Calu3 (cell line): Measurements from ENCODE around the gene DISP3. TPM values are rescaled to one million over a fixed set of nuclear protein-coding genes. Genes with fewer than 3 reads are reported as not detected.

ENCODE experiments used
- BruUV-seq: library from RNA; stranded (reverse); fragments of 400-500 nt; replicated peaks from 2 replicates; lab custom pipeline; 2021; lab: Mats Ljungman, UMichigan
- CTCF ChIA-PET: fragments of 300-600 bp; sonication (Branson Sonifier 250); formaldehyde crosslinking; loops from one replicate; lab custom pipeline; 2022; ENCODE audit warnings: antibody characterized with exemption; lab: Charles Lee
- DNase-seq: peaks from one replicate; pipeline ENCODE4 v3.0.0; 2022
- H3K27ac Mint-ChIP-seq: one replicate; pipeline ENCODE4 v1.8.0; 2022; ENCODE audit warnings: mixed read lengths; ENCODE audit not compliant: unreplicated experiment
- H3K27me3 Mint-ChIP-seq: one replicate; pipeline ENCODE4 v1.8.0; 2022; ENCODE audit warnings: mixed read lengths; ENCODE audit not compliant: unreplicated experiment
- H3K36me3 Mint-ChIP-seq: one replicate; pipeline ENCODE4 v1.8.0; 2022; ENCODE audit warnings: mild to moderate bottlenecking, moderate library complexity, mixed read lengths; ENCODE audit not compliant: insufficient read depth, unreplicated experiment
- H3K4me1 Mint-ChIP-seq: one replicate; pipeline ENCODE4 v1.8.0; 2022; ENCODE audit warnings: mild to moderate bottlenecking, low read depth, mixed read lengths; ENCODE audit not compliant: unreplicated experiment
- H3K4me3 Mint-ChIP-seq: one replicate; pipeline ENCODE4 v1.8.0; 2022; ENCODE audit warnings: mild to moderate bottlenecking, low read depth, moderate library complexity, mixed read lengths; ENCODE audit not compliant: unreplicated experiment
- H3K9me3 Mint-ChIP-seq: one replicate; pipeline ENCODE4 v1.8.0; 2022; ENCODE audit warnings: low read depth, mixed read lengths; ENCODE audit not compliant: unreplicated experiment
- intact Hi-C: fragments of 100-400 bp; cut with micrococcal nuclease; formaldehyde crosslinking; loops from one replicate; pipeline ENCODE4 v1.10.0; 2022; ENCODE audit not compliant: unreplicated experiment
- total RNA-seq: library from RNA; stranded (reverse); gene quantifications from 2 replicates; pipeline ENCODE4 v1.2.3, GENCODE V29; 2022
- TF ChIP-seq, protein P1 (sequence below): fragments of 200-600 bp; IDR thresholded peaks from one replicate; pipeline ENCODE4 v1.8.0; 2022; ENCODE audit warnings: antibody characterized with exemption; ENCODE audit not compliant: unreplicated experiment

The DISP3 gene
- total RNA-seq, 1 experiment from 2014 or later, result 1.3 TPM

DNA sequence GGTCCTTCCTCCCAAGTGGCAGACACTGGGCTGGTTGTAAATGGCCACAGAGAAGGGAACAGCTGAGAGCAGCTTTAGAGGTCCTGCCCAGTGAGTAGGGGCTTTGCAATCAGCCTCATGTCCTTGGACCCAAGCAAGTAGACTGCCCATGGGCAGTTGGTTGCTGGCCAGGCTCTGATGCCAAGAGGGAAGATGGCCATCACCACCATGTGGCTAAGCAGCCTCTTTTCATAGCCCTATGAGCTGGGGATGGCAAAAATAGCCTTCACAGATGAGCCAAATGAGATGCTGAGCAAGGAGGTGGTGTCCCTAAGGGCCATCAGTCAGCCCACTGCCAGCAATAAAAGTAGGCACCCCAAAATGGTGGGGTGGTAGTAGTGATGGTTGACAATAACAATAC lies 3.2 kb downstream of the DISP3 start:
- TF ChIP-seq, protein P1, sequence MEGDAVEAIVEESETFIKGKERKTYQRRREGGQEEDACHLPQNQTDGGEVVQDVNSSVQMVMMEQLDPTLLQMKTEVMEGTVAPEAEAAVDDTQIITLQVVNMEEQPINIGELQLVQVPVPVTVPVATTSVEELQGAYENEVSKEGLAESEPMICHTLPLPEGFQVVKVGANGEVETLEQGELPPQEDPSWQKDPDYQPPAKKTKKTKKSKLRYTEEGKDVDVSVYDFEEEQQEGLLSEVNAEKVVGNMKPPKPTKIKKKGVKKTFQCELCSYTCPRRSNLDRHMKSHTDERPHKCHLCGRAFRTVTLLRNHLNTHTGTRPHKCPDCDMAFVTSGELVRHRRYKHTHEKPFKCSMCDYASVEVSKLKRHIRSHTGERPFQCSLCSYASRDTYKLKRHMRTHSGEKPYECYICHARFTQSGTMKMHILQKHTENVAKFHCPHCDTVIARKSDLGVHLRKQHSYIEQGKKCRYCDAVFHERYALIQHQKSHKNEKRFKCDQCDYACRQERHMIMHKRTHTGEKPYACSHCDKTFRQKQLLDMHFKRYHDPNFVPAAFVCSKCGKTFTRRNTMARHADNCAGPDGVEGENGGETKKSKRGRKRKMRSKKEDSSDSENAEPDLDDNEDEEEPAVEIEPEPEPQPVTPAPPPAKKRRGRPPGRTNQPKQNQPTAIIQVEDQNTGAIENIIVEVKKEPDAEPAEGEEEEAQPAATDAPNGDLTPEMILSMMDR, result no peak
- BruUV-seq, result no TSS peak
- Mint-ChIP-seq H3K4me3 (no peak overlapping the region), H3K36me3 (peaks cover 5% of the 10 kb centered on the region), H3K4me1 (no peaks in the 10 kb centered on the region), H3K9me3 (no peaks in the 10 kb centered on the region), H3K27me3 (peaks cover 77% of the 10 kb centered on the region), H3K27ac (no peak overlapping the region)
- CTCF ChIA-PET, result no interaction called here
- intact Hi-C loops, result no loop called here
- no peak for DNase-seq

DNA sequence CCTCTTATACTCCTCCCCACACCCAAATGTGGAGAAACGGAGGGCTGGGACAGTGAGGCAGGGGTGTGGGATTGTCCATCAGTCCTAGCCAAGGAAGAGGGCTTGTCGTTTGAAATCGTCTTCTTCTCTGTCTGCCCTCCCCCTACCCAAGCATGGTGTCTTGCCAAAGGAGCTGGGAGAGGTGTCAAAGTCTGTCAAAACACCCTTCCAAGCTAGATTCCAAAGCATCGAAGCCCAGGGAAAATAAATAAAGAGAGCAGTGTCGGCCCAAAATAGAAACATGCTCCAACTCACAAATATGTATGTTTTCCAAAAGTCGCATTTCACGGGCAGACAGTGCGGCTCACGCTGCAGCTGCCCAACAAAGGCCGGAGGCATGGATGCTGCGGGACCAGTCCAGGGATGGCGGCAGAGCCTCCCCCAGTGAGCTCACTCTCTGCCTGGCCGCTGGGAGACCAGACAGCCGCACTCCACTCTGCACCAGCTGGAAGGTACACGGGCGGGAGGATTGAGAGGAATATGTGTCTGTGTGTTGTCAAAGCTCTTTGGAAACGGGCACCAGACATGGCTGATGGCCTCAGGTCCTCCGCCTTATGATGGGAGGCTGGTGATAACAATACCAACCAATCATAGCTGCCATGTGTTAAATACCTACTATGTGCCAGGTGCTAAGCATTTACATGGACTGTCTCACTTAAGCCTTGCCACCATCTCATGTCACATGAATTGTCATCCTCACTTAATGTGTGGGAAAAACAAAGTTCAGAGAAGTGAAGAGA lies 3.9 kb downstream of the DISP3 start:
- H3K4me3 Mint-ChIP-seq, result no peak overlapping the region
- TF ChIP-seq, protein P1, result no peak
- peaks cover 77% of the 10 kb centered on the region for H3K27me3 Mint-ChIP-seq
- H3K4me1 Mint-ChIP-seq, result no peaks in the 10 kb centered on the region
- peaks cover 5% of the 10 kb centered on the region for H3K36me3 Mint-ChIP-seq
- BruUV-seq, result no TSS peak
- intact Hi-C loops, result no loop called here
- no peak overlapping the region for H3K27ac Mint-ChIP-seq
- H3K9me3 Mint-ChIP-seq, result no peaks in the 10 kb centered on the region
- CTCF ChIA-PET, result no interaction called here
- DNase-seq, result no peak

DNA sequence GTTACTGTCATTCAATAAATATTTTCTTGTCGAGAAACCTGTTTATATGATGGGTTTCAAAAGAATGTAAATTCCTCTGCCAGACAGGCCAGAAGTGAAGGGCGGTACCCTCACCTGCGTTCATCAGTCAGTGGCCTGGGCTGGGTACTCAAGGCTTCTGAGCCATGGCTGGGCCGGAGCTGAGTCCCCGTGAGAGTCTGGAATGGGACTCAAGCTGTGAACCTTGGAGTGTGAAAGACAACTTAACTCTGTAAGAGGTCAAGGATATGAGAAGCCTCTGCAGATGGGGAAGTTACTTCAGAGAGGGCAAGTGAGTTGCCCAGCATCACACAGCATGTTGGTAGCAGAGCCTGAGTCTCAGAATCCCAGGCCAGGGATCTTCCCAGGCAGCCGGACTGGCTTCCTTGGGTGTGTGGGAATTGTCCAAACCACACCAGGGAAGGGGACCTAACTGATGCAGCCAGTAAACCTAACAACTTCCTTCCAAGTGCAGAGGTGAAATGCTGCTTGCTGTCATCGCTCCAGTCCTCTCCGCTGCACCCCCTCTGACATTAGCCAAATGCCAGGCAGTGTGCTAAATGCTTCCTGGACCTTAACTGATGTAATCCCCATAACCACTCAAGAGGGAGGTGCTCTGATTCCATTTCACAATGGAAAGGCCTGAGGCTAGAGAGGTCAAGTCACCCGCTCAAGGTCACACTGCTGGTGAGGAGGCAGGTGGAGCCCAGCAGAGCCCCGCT lies 4.8 kb downstream of the DISP3 start:
- BruUV-seq, result no TSS peak
- TF ChIP-seq, protein P1, result no peak
- CTCF ChIA-PET, result no interaction called here
- no peaks in the 10 kb centered on the region for H3K9me3 Mint-ChIP-seq
- intact Hi-C loops, result no loop called here
- no peak for DNase-seq
- H3K4me3 Mint-ChIP-seq, result no peak overlapping the region
- peaks cover 5% of the 10 kb centered on the region for H3K36me3 Mint-ChIP-seq
- H3K27me3 Mint-ChIP-seq, result peaks cover 73% of the 10 kb centered on the region
- H3K4me1 Mint-ChIP-seq, result no peaks in the 10 kb centered on the region
- no peak overlapping the region for H3K27ac Mint-ChIP-seq

DNA sequence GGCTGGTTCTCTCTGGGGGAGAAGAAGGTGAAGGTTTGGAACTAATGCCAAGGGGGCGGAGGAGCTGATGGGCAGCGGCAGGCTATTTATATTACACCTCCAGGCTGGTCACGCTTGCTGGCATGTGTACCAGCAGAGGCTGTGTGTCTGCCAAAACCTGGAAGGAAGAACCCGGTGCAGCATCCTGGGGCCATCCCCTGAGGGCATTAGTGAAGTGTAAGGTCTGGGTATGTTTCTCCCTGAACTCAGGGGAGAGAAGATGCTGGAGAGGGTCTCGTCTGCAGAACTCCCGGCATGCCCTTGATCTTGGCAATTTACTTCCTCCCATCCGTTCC lies 5.3 kb downstream of the DISP3 start:
- intact Hi-C loops, result no loop called here
- no peak for DNase-seq
- BruUV-seq, result no TSS peak
- TF ChIP-seq, protein P1, result no peak
- Mint-ChIP-seq H3K4me1 (no peaks in the 10 kb centered on the region), H3K27ac (no peak overlapping the region), H3K27me3 (peaks cover 78% of the 10 kb centered on the region), H3K4me3 (no peak overlapping the region), H3K9me3 (no peaks in the 10 kb centered on the region), H3K36me3 (peaks cover 5% of the 10 kb centered on the region)
- CTCF ChIA-PET, result no interaction called here
